Measurements from ENCODE around the gene FIGLA.

FIGLA gene

DNA sequence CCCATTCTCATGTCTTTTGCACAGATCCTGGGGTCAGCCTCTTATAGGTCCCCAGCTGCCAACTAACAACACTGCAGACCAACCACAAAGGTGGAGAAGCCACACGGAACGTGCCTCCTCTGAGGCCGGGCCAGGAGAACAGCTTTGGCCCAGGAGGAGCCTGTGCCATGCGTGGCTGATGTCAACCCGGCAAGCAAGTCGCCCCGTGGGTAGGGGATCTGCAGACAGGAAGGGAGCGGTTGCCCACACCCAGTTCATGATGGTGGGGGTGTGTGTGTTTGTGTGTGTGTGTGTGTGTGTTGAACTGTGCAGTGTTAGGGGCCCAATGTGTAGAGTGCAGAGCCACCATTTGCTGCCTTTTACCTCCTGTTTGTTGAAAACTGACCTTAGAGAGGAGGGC lies 32.4 kb upstream of the FIGLA start:
- peaks cover 0 to 12% of the 10 kb centered on the region in 2 experiments for H3K4me1 ChIP-seq (ENCODE audit: control insufficient read depth in 1 of 2, insufficient read depth in 1 of 2, low read depth in 1 of 2, low read length in 1 of 2)
- H3K9me3 ChIP-seq = no peaks in the 10 kb centered on the region
- peaks cover 22% of the 10 kb centered on the region for H3K27me3 ChIP-seq
- no peak overlapping the region for H3K27ac ChIP-seq
- H3K4me3 ChIP-seq (ENCODE audit: low read depth in 1 of 2, low read length in 1 of 2) = no peak overlapping the region
- TF ChIP-seq, protein P1, sequence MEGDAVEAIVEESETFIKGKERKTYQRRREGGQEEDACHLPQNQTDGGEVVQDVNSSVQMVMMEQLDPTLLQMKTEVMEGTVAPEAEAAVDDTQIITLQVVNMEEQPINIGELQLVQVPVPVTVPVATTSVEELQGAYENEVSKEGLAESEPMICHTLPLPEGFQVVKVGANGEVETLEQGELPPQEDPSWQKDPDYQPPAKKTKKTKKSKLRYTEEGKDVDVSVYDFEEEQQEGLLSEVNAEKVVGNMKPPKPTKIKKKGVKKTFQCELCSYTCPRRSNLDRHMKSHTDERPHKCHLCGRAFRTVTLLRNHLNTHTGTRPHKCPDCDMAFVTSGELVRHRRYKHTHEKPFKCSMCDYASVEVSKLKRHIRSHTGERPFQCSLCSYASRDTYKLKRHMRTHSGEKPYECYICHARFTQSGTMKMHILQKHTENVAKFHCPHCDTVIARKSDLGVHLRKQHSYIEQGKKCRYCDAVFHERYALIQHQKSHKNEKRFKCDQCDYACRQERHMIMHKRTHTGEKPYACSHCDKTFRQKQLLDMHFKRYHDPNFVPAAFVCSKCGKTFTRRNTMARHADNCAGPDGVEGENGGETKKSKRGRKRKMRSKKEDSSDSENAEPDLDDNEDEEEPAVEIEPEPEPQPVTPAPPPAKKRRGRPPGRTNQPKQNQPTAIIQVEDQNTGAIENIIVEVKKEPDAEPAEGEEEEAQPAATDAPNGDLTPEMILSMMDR (IDR thresholded peaks at IDR 0.05) = no peak
- H3K36me3 ChIP-seq = no peaks in the 10 kb centered on the region

DNA sequence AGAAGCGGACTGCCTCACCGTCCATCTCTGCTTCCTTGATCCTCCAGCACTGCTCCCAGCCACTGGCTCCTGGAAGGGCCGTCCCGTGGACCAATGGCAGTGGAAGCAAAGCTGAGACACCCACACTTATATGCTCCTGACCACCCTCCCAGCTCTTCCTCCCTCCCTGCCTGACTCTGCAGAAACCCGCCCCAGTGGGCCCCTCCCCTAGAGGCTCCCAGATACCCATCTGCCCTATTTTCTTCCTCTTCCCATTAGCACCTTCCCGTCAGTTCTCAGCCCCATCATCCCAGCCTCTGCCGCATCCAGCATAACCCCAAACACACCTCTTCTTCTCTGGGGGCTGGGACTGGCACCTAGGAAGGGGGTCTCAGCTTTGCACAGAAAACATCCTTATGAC lies 30.1 kb upstream of the FIGLA start, which contains the start of gene CLEC4F:
TSS of gene CLEC4F (minus strand) at position 101 of the 400 bp plus-strand sequence. CDS start at position 25, 76 bp downstream.
- Histone ChIP-seq H3K36me3 (no peaks in the 10 kb centered on the region), H3K27ac (no peak within 1 kb of the TSS), H3K4me1 (ENCODE audit: control insufficient read depth in 1 of 2, insufficient read depth in 1 of 2, low read depth in 1 of 2, low read length in 1 of 2) (no peaks in the 10 kb centered on the region), H3K4me3 (ENCODE audit: low read depth in 1 of 2, low read length in 1 of 2) (no peak within 1 kb of the TSS), H3K27me3 (peaks cover 39% of the 10 kb centered on the region), H3K9me3 (no peaks in the 10 kb centered on the region)
- TF ChIP-seq, protein P1 (IDR thresholded peaks at IDR 0.05) = no peak

GRCh38 chr2:70817284-70817954 lies 27.0 kb upstream of the FIGLA start:
- no peak overlapping the region for H3K4me3 ChIP-seq (ENCODE audit: low read depth in 1 of 2, low read length in 1 of 2)
- TF ChIP-seq, protein P1 (IDR thresholded peaks at IDR 0.05) = no peak
- no peak overlapping the region for H3K27ac ChIP-seq
- no peaks in the 10 kb centered on the region for H3K9me3 ChIP-seq
- peaks cover 45% of the 10 kb centered on the region for H3K27me3 ChIP-seq
- no peaks in the 10 kb centered on the region for H3K4me1 ChIP-seq (ENCODE audit: control insufficient read depth in 1 of 2, insufficient read depth in 1 of 2, low read depth in 1 of 2, low read length in 1 of 2)
- no peaks in the 10 kb centered on the region for H3K36me3 ChIP-seq

DNA sequence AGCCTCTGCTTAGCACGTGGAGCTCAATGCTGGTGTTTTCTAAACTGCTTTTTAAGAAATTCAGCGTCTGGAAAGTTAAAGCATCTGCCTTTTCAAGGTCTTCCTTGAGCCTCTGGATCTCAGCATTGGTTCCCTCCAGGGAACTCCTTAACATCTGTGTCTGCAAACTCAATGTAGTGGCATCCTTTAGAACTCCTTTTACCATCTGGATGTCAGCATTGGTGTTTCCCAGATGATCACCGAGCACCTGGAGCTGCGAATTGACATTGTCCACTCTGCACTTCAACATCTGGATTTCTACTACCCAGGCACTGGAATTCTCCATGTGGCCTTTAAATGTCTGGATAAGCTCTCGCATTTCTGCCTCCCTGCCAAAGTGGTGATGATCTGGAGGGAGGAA lies 26.3 kb upstream of the FIGLA start:
- no peaks in the 10 kb centered on the region for H3K36me3 ChIP-seq
- no peaks in the 10 kb centered on the region for H3K4me1 ChIP-seq (ENCODE audit: control insufficient read depth in 1 of 2, insufficient read depth in 1 of 2, low read depth in 1 of 2, low read length in 1 of 2)
- TF ChIP-seq, protein P1 (IDR thresholded peaks at IDR 0.05) = no peak
- H3K9me3 ChIP-seq = no peaks in the 10 kb centered on the region
- H3K4me3 ChIP-seq (ENCODE audit: low read depth in 1 of 2, low read length in 1 of 2) = no peak overlapping the region
- peaks cover 45% of the 10 kb centered on the region for H3K27me3 ChIP-seq
- no peak overlapping the region for H3K27ac ChIP-seq

- no peaks in the 10 kb centered on the region for H3K4me1 ChIP-seq (ENCODE audit: control insufficient read depth in 1 of 2, insufficient read depth in 1 of 2, low read depth in 1 of 2, low read length in 1 of 2)
- no peak overlapping the region for H3K4me3 ChIP-seq (ENCODE audit: low read depth in 1 of 2, low read length in 1 of 2)
- TF ChIP-seq, protein P1 (IDR thresholded peaks at IDR 0.05) = no peak
- H3K27me3 ChIP-seq = peaks cover 15% of the 10 kb centered on the region
- H3K9me3 ChIP-seq = no peaks in the 10 kb centered on the region
- no peak overlapping the region for H3K27ac ChIP-seq
- no peaks in the 10 kb centered on the region for H3K36me3 ChIP-seq
Observed at GRCh38 chr2:70808983-70809958, 18.8 kb upstream of the FIGLA start.

Data from neutrophil (primary cell).